ENCODE measurements around the gene CBFA2T3.

CBFA2T3 gene

GRCh38 chr16:88825146-88825545, 151.9 kb downstream of the CBFA2T3 start:
- no peak for TF ChIP-seq CTCF (IDR thresholded peaks at IDR 0.05; ENCODE audit: low read depth, low read length)
- TF ChIP-seq EZH2phosphoT487 (IDR thresholded peaks at IDR 0.05; ENCODE audit: low read depth) = no peak
- no peaks in the 10 kb centered on the region for H3K36me3 ChIP-seq (replicated peaks; ENCODE audit: low read depth, low read length)
- no peak overlapping the region for H3K4me2 ChIP-seq (ENCODE audit: low read length)
- no peaks in the 10 kb centered on the region for H3K27me3 ChIP-seq (ENCODE audit: low read depth, low read length)
- no peaks in the 10 kb centered on the region for H3K9me3 ChIP-seq (ENCODE audit: insufficient read depth, low read length)
- no peaks in the 10 kb centered on the region for H3K79me2 ChIP-seq (ENCODE audit: low read length)
- H3K4me3 ChIP-seq (ENCODE audit: low read length) = no peak overlapping the region
- no peak overlapping the region for H3K9ac ChIP-seq (ENCODE audit: low read length)
- H4K20me1 ChIP-seq (ENCODE audit: insufficient read depth, low read length) = no peaks in the 10 kb centered on the region
- no peaks in the 10 kb centered on the region for H3K4me1 ChIP-seq (ENCODE audit: low read length)
- H2AFZ ChIP-seq (ENCODE audit: low read depth, low read length) = no peak overlapping the region
- H3K27ac ChIP-seq (ENCODE audit: low read length) = no peak overlapping the region
